ENCODE data around the gene ANKRD12.
"Not testable (repeated sequence)": the region's sequence is repeated elsewhere in the genome, so short reads cannot be mapped to it uniquely, and the experiment has no call there.

ANKRD12 gene

GRCh38 chr18:9239720-9240119 is 103.1 kb downstream of the ANKRD12 start:
- no peak for DNase-seq

DNA sequence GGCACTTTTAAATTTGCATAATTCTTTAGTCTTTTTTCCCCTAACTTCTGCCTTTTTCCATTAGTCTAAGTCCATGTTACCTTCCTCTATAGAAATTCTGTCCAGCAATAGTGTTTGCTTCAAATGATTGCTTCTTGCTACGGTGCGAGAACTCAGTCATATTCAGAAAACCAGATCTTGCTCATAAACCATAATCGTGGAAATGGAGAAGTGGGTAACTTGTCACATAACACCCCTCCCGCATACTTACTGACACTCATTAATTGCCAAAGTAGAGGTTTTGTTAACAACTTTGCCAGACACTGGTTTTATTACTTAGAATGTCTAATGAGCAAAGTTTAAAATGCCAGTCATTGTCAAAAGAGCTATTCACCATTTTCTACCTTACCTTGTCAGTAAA is 103.7 kb downstream of the ANKRD12 start:
- DNase-seq: no peak

- no peak for DNase-seq
These were observed 106.4 kb downstream of the ANKRD12 start for GRCh38 chr18:9243029-9243428.

- no peak for DNase-seq
These were observed 107.8 kb downstream of the ANKRD12 start for GRCh38 chr18:9244376-9244775.

- no peak for DNase-seq
These were observed 112.1 kb downstream of the ANKRD12 start for GRCh38 chr18:9248661-9249060.

- no peak for DNase-seq
These were observed 112.7 kb downstream of the ANKRD12 start for GRCh38 chr18:9249254-9249653.

GRCh38 chr18:9259173-9259572 is 122.6 kb downstream of the ANKRD12 start:
- no peak for DNase-seq

DNA sequence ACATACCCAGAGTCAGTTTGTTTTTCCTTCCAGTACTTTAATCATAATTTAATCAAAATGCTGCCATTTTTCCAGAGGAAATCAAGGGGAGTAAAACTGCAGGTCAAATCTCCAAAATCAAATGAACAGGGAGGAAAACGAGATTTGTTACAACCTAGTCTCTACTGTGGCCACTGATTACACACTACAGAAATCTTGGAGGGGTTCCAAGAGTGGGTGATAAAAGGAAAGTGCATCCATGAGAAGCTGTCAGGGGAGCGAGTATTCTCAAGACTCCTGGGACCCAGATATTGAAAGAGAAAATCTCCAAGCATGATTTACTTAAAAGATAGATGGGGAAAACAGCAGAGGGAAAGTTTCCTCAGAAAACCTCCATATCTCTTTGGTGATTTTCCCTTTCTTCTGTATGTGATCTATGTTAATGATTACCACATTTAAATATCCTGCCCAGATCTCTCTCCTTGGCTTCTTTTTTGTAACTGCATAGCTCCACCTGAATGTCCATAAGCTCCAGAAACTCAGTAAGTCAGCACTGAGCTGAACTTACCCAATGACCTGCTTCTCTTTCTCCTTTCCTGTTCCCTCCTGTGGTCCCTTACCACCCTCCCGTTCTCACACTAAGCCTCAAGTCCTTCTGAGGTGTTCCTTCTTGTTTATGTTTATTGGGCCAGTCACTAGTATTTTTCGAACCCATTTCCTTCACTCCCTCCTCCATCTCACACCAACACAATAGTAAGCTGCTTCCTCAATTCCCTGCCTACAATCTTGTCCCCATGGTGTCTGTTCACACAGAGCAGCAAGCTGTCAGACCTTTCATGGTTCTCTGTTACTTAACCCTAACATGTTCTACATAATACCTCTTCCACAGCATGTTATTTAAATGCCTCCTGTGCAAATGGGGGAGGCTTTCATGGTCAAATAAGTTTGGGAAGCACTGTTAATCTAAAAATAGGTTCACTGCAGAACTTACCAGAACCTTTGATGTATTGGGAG is 124.1 kb downstream of the ANKRD12 start:
- no peak for DNase-seq

DNA sequence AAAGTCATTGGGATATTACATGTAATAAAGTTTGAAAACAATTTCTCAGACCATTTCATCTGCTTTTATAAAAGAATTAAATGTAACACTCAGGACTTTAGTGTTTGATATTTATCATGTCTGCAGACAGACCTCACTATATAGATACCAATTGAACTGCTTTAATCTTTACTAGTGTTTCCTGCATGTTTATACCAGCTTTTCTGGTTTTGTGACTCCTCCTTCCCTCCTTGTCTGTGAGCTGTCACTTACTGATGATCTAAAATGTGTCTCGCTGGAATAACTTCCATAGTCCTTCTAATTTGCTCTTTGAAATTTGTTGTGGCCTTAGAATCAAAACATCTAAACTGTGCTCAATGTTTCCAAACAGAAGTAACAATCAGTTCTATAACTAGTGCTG is 126.7 kb downstream of the ANKRD12 start:
- no peak for DNase-seq

DNA sequence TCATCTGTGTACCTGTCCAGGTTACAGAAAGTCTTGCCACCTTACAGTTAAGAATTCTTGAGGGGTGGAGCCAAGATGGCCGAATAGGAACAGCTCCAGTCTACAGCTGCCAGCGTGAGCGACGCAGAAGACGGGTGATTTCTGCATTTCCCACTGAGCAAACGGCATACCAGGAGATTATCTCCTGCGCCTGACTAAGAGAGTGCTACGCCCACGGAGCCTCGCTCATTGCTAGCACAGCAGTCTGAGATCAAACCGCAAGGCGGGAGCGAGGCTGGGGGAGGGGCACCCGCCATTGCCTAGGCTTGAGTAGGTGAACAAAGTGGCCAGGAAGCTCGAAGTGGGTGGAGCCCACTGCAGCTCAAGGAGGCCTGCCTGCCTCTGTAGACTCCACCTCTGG is 128.2 kb downstream of the ANKRD12 start:
- not testable (repeated sequence) for DNase-seq

DNA sequence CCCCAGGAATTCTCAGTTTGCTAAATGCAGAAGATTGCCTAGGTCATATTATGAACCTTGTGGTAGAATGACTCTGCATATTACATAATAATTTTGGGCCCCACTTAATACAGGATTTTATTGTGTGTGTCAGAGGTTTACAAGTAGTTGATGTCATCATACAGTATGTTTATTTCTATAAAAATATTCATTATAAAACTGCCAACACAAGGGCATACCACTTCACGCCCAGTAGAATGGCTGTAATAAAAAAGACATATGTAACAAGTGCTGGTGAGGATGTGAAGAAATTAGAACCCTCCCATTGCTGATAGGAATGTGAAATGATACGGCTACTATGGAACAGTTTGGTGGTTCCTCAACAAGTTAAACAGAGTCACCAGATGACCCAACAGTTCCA is 136.6 kb downstream of the ANKRD12 start:
- DNase-seq: no peak

DNA sequence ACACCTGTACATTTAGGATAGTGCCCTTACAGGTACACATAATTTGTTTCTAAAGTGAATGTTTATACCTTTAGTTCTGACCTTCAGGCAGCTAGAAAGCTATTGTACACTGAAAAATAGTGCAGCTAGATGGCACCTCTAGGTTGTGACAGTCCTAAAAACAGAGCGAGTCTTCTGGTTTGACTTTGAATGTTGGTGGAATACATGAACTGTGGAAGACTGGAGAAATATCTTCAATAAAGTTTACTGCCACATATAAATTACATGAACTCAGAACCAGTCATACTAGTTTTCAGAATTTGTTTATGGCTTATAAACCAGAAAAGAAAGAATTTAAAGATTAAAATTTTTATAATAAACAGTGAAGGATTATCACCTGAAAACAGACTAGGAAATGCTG is 139.3 kb downstream of the ANKRD12 start:
- DNase-seq: no peak

DNA sequence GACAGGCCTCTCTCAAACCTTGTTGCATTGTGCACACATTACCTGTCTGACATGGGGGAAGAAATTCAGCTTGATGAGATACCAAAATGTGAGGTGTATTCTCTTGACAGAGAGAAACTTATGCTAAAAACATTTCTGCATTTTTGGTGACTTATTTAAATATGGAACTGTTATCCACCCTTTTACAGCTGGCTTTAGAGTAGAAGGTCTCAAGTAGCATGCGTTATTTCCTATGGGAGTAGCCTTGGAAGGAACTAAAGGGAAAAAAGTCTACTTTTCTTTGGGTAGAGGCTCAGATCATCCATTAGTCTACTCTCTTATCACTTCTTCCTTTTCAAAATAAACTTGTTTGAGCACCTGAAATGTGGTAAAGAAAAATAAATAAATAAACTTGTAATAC is 141.4 kb downstream of the ANKRD12 start:
- no peak for DNase-seq

DNA sequence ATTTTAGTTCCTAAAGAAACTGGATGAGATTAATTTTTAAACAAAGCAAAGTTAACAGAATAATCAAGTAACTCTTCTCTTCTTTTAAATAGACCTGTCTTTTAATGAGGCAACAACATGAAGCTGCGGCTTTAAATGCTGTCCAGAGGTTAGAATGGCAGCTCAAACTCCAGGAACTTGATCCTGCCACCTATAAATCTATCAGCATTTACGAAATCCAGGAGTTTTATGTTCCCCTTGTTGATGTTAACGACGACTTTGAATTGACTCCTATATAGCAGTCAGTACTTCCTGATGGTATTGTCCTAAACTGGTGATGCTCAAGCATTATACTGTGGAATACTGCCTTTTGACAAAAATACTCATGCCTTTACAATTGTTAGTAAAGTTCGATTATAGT is 144.3 kb downstream of the ANKRD12 start:
- no peak for DNase-seq

GRCh38 chr18:9281780-9282179 is 145.2 kb downstream of the ANKRD12 start:
- no peak for DNase-seq

DNA sequence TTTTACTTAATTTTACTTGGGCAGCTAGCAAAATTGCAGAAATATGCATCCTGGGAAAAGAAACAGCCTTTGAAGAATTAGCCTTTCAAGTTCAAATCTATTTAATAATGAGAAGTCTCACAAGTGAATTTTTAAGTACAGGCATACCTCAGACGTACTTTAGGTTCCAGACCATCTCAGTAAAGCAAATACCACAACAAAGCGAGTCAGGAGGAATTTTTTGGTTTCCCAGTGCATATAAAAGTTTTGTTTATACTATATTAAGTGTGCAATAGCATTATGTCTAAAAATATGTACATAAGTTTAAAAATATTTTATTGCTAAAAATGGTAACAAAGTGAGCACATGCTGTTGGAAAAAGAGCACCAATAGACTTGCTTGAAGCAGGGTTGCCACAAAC is 147.2 kb downstream of the ANKRD12 start:
- no peak for DNase-seq

DNA sequence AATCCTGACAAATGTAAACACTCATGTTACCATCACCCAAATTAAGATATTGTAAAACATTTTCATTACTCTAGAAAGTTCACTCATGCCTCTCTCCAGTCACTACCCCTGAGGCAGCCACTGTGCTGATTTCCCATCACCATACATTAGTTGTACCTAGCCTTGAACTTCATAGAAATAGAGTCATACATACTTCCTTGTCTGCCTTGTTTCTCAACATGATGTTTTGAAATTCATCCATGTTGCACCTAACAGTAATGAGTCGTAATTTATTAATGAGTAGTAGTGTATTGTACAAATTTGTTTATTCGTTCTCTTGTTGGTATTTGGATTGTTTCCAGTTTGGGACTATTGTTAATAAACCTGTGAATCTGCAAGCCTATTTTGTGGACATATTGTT is 149.0 kb downstream of the ANKRD12 start:
- DNase-seq: no peak

DNA sequence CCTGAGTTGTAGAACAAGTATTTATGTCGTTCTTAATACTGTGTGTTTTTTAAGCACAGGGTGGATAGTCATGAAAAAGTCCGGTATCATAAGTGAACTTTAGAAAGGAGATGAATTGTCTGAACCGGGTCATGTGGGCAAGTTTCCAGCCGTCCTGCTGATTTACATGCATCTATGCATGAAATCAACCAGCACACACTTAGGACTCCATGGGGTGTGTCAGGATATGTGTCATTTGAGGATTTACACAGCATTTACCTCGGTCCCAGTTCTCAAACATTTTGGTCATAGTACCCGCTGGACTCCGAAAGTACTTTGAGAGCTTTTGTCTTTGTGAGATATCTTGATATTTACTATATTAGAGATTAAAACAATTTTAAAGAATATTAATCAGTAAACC is 150.5 kb downstream of the ANKRD12 start:
- DNase-seq: no peak

DNA sequence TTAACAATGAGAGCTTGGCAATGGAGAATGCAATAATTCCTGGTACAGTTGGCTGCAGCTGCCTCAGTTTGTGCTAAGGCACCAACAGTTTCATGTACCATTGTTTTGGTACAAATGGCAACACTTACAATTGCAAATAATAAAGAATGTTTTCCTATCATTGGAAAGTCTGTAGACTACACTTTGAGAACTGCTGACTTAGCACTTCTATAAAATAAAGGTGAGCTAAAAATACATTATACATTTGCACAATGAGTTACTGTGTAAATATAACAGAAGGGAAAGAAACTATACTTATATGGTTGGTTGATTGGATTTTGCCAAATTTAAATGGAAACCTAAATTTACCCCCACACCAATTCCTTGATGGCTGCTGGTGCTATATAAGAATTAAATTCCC is 153.1 kb downstream of the ANKRD12 start:
- no peak for DNase-seq

GRCh38 chr18:9290156-9290555 is 153.6 kb downstream of the ANKRD12 start:
- no peak for DNase-seq

- no peak for DNase-seq
These were observed 155.5 kb downstream of the ANKRD12 start for GRCh38 chr18:9292047-9292446.

DNA sequence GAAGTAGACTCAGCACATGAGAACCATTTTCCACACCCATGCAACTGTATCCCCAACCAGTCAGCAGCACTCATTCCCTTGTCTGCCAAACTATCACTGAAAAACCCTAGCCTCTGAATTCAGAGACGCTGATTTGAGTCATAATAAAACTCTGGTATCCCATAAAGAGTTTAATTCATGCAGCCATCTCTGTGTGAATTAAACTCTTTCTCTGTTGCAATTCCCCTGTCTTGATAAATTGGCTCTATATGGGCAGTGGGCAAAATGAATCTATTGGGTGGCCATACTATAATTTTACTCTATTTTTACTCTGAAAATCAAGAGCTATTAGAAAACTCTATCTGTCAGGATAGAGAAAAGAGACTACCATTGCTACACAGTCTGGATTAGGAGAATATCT is 157.4 kb downstream of the ANKRD12 start:
- no peak for DNase-seq

GRCh38 chr18:9296233-9297006 is 159.8 kb downstream of the ANKRD12 start:
- no peak for DNase-seq

DNA sequence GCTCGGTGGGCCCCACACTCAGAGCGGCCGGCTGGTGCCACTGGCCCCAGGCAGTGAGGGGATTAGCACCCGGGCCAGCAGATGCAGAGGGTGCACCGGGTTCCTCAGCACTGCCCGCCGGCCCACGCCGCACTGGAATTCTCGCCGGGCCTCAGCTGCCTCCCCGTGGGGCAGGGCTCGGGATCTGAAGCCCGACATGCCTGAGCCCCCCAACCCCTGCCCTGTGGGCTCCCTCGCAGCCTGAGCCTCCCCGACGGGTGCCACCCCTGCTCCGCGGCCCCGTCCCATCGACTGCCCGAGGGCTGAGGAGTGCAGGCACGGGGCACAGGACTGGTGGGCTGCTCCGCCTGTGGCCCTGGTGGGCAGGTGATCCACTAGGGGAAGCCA is 160.4 kb downstream of the ANKRD12 start:
- no peak for DNase-seq

Data from NCI-H226 (cell line).